CD4-positive, alpha-beta memory T cell (primary cell): ENCODE data around the gene ATP7A. TPM values are rescaled to one million over a fixed set of nuclear protein-coding genes. Genes with fewer than 3 reads are reported as not detected.

Source experiments
- CTCF ChIA-PET: fragments of 350-600 bp; sonication (Branson Sonifier 250); formaldehyde crosslinking; loops from one replicate; lab custom pipeline; 2021; ENCODE audit warnings: inconsistent platforms; ENCODE audit not compliant: partially characterized antibody; lab: Charles Lee
- POLR2A ChIA-PET: fragments of 350-600 bp; sonication (Branson Sonifier 250); formaldehyde crosslinking; loops from one replicate; lab custom pipeline; 2021; ENCODE audit not compliant: partially characterized antibody; lab: Charles Lee
- DNase-seq, 5 donors: peaks; one replicate each; pipeline versions ENCODE4 v3.0.0 to v3.0.0-alpha.2; 2020 to 2022; ENCODE audit warnings: mixed read lengths in 1 of 5
- H3K27ac ChIP-seq: one replicate; pipeline ENCODE4 v1.7.0; 2013; ENCODE audit warnings: low read depth, low read length
- H3K27me3 ChIP-seq: 2 replicates; pipeline ENCODE4 v1.7.0; 2013; ENCODE audit warnings: mild to moderate bottlenecking, low read length, moderate library complexity; ENCODE audit not compliant: insufficient read depth
- H3K36me3 ChIP-seq: 2 replicates; pipeline ENCODE4 v1.7.0; 2013; ENCODE audit warnings: mild to moderate bottlenecking, low read length, moderate library complexity; ENCODE audit not compliant: insufficient read depth
- H3K4me1 ChIP-seq: 2 replicates; pipeline ENCODE4 v1.7.0; 2013; ENCODE audit warnings: mild to moderate bottlenecking, low read length, moderate library complexity; ENCODE audit not compliant: insufficient read depth
- H3K4me3 ChIP-seq, 2 donors: one replicate each; pipeline ENCODE4 v1.7.0; 2013; ENCODE audit warnings: low read length in 2 of 2, mild to moderate bottlenecking in 1 of 2
- H3K9me3 ChIP-seq, 2 donors: one replicate each; pipeline ENCODE4 v1.7.0; 2013; ENCODE audit warnings: low read length in 2 of 2, control low read depth in 1 of 2; ENCODE audit not compliant: control insufficient read depth in 1 of 2
- H3K27ac Mint-ChIP-seq, 7 donors: one replicate each; pipeline ENCODE4 v1.8.0; 2020 to 2021; ENCODE audit warnings: mixed read lengths in 7 of 7, mild to moderate bottlenecking in 6 of 7, inconsistent platforms in 3 of 7, moderate library complexity in 3 of 7
- H3K27me3 Mint-ChIP-seq, 2 donors: one replicate each; pipeline ENCODE4 v1.8.0; 2020 to 2021; ENCODE audit warnings: mixed read lengths in 2 of 2
- H3K36me3 Mint-ChIP-seq, 2 donors: one replicate each; pipeline ENCODE4 v1.8.0; 2020 to 2021; ENCODE audit warnings: mixed read lengths in 2 of 2, inconsistent platforms in 1 of 2, mild to moderate bottlenecking in 1 of 2
- H3K4me1 Mint-ChIP-seq, 4 donors: one replicate each; pipeline ENCODE4 v1.8.0; 2020 to 2021; ENCODE audit warnings: mixed read lengths in 4 of 4, mild to moderate bottlenecking in 1 of 4
- H3K4me3 Mint-ChIP-seq, 8 donors: one replicate each; pipeline ENCODE4 v1.8.0; 2020 to 2021; ENCODE audit warnings: mixed read lengths in 8 of 8, mild to moderate bottlenecking in 7 of 8, moderate library complexity in 6 of 8, inconsistent platforms in 3 of 8
- H3K9me3 Mint-ChIP-seq, 8 donors: one replicate each; pipeline ENCODE4 v1.8.0; 2020 to 2021; ENCODE audit warnings: mixed read lengths in 8 of 8, mild to moderate bottlenecking in 5 of 8, inconsistent platforms in 3 of 8, moderate library complexity in 1 of 8
- intact Hi-C: fragments of 100-400 bp; cut with micrococcal nuclease; formaldehyde crosslinking; loops from one replicate; pipeline ENCODE4 v1.15.1; 2023
- polyA plus RNA-seq, 2 donors: library from polyadenylated mRNA; unstranded; fragments of 300-500 nt; fragmentation: Illumina TruSeq; gene quantifications; one replicate each; pipeline ENCODE4 v1.2.3, GENCODE V29; 2021
- total RNA-seq, 2 experiments: library from RNA; stranded (reverse); gene quantifications; one replicate each; pipeline ENCODE4 v1.2.3, GENCODE V29; 2021

Gene ATP7A
- total and polyA plus RNA-seq, 4 experiments from 2014 or later = 3.2 to 16.8 (median 10.9) TPM

- no peak overlapping the region for H3K4me3 ChIP-seq
- DNase-seq = no peak
- no peak overlapping the region for H3K27ac ChIP-seq
- peaks cover 3% of the 10 kb centered on the region for H3K4me1 ChIP-seq
- POLR2A ChIA-PET = no interaction called here
- Mint-ChIP-seq H3K4me1 (peaks cover 10 to 25% (median 16%) of the 10 kb centered on the region in 4 donors), H3K27ac (no peak overlapping the region), H3K4me3 (no peak overlapping the region), H3K36me3 (peaks cover 4% of the 10 kb centered on the region in 2 donors), H3K27me3 (no peaks in the 10 kb centered on the region), H3K9me3 (peaks cover 0 to 2% (median 0%) of the 10 kb centered on the region in 8 donors)
- H3K27me3 ChIP-seq = no peaks in the 10 kb centered on the region
- intact Hi-C loops = no loop called here
- no peaks in the 10 kb centered on the region for H3K9me3 ChIP-seq
- CTCF ChIA-PET = no interaction called here
- no peaks in the 10 kb centered on the region for H3K36me3 ChIP-seq
Measured at GRCh38 chrX:77953708-77954107, 43.2 kb downstream of the ATP7A start.

GRCh38 chrX:77960567-77960966 lies 50.1 kb downstream of the ATP7A start:
- peaks cover 4% of the 10 kb centered on the region in 2 donors for H3K36me3 Mint-ChIP-seq
- CTCF ChIA-PET = no interaction called here
- Histone ChIP-seq H3K4me1 (peaks cover 21% of the 10 kb centered on the region), H3K27ac (no peak overlapping the region), H3K36me3 (no peaks in the 10 kb centered on the region), H3K27me3 (no peaks in the 10 kb centered on the region), H3K4me3 (no peak overlapping the region), H3K9me3 (no peaks in the 10 kb centered on the region)
- peak overlapping the region in 4 of 8 donors; percentile 22 to 57 (median 44) for H3K4me3 Mint-ChIP-seq
- peaks cover 0 to 2% (median 0%) of the 10 kb centered on the region in 8 donors for H3K9me3 Mint-ChIP-seq
- H3K27ac Mint-ChIP-seq = peak overlapping the region in 4 of 7 donors; percentile 6 to 30 (median 8)
- no peak for DNase-seq
- POLR2A ChIA-PET = no interaction called here
- intact Hi-C loops = no loop called here
- no peaks in the 10 kb centered on the region for H3K27me3 Mint-ChIP-seq
- peaks cover 22 to 43% (median 28%) of the 10 kb centered on the region in 4 donors for H3K4me1 Mint-ChIP-seq

GRCh38 chrX:77961063-77961462 lies 50.6 kb downstream of the ATP7A start:
- Histone ChIP-seq H3K27ac (no peak overlapping the region), H3K4me1 (peaks cover 21% of the 10 kb centered on the region), H3K36me3 (no peaks in the 10 kb centered on the region), H3K9me3 (no peaks in the 10 kb centered on the region), H3K27me3 (no peaks in the 10 kb centered on the region), H3K4me3 (no peak overlapping the region)
- POLR2A ChIA-PET = no interaction called here
- CTCF ChIA-PET = no interaction called here
- peaks cover 0 to 1% (median 0%) of the 10 kb centered on the region in 8 donors for H3K9me3 Mint-ChIP-seq
- DNase-seq = no peak
- H3K4me1 Mint-ChIP-seq = peaks cover 21 to 40% (median 26%) of the 10 kb centered on the region in 4 donors
- H3K27ac Mint-ChIP-seq = peak overlapping the region in 6 of 7 donors; percentile 6 to 30 (median 11)
- intact Hi-C loops = no loop called here
- peaks cover 4 to 8% of the 10 kb centered on the region in 2 donors for H3K36me3 Mint-ChIP-seq
- no peaks in the 10 kb centered on the region for H3K27me3 Mint-ChIP-seq
- H3K4me3 Mint-ChIP-seq = peak overlapping the region in 6 of 8 donors; percentile 3 to 57 (median 28)

GRCh38 chrX:77962068-77962902 lies 51.8 kb downstream of the ATP7A start:
- POLR2A ChIA-PET = interaction anchor here (0.8 to 1.4 kb wide), 3 partner anchors 52 to 67 kb away, joined by 3 to 5 read pairs (median 4); partner anchors contain the start of genes ATP7A and MAGT1
- H3K27ac ChIP-seq = peak overlapping the region; percentile 9

GRCh38 chrX:77966361-77966760 lies 55.9 kb downstream of the ATP7A start:
- Mint-ChIP-seq H3K9me3 (peaks cover 0 to 1% (median 0%) of the 10 kb centered on the region in 8 donors), H3K4me1 (peaks cover 10 to 21% (median 17%) of the 10 kb centered on the region in 4 donors), H3K27me3 (no peaks in the 10 kb centered on the region), H3K36me3 (peaks cover 5% of the 10 kb centered on the region in 2 donors), H3K27ac (no peak overlapping the region), H3K4me3 (no peak overlapping the region)
- H3K4me1 ChIP-seq = peaks cover 13% of the 10 kb centered on the region
- intact Hi-C loops = no loop called here
- H3K27ac ChIP-seq = no peak overlapping the region
- no peaks in the 10 kb centered on the region for H3K27me3 ChIP-seq
- H3K9me3 ChIP-seq = no peaks in the 10 kb centered on the region
- H3K4me3 ChIP-seq = no peak overlapping the region
- ChIA-PET POLR2A (no interaction called here), CTCF (no interaction called here)
- DNase-seq = no peak
- no peaks in the 10 kb centered on the region for H3K36me3 ChIP-seq

More at GRCh38 chrX:77962068-77962902, 51.8 kb downstream of the ATP7A start:
- Histone ChIP-seq H3K4me3 (no peak overlapping the region), H3K9me3 (no peaks in the 10 kb centered on the region), H3K36me3 (no peaks in the 10 kb centered on the region), H3K4me1 (peaks cover 21% of the 10 kb centered on the region), H3K27me3 (no peaks in the 10 kb centered on the region)
- CTCF ChIA-PET = interaction anchor here (1.0 to 1.2 kb wide), 2 partner anchors 44 to 63 kb away, joined by 3 read pairs; no protein-coding TSS in a partner anchor
- peak overlapping the region; percentile 63 to 88 (median 80) for H3K4me3 Mint-ChIP-seq
- no peaks in the 10 kb centered on the region for H3K27me3 Mint-ChIP-seq
- peak in 4 of 5 donors; percentile 17 to 33 (median 24) for DNase-seq
- peaks cover 4 to 6% of the 10 kb centered on the region in 2 donors for H3K36me3 Mint-ChIP-seq
- peaks cover 0 to 1% (median 0%) of the 10 kb centered on the region in 8 donors for H3K9me3 Mint-ChIP-seq
- H3K27ac Mint-ChIP-seq = peak overlapping the region; percentile 51 to 93 (median 82)
- H3K4me1 Mint-ChIP-seq = peaks cover 23 to 43% (median 30%) of the 10 kb centered on the region in 4 donors
- intact Hi-C loops = loop anchor here (2.0 kb wide), 1 partner anchor 51 kb away; the partner anchor contains the start of gene ATP7A

- Mint-ChIP-seq H3K4me3 (peak overlapping the region in 2 of 8 donors; percentile 40 to 43), H3K9me3 (no peaks in the 10 kb centered on the region), H3K27ac (peak overlapping the region in 1 of 7 donors; percentile 22), H3K27me3 (no peaks in the 10 kb centered on the region), H3K4me1 (peaks cover 5 to 12% (median 8%) of the 10 kb centered on the region in 4 donors), H3K36me3 (peaks cover 7 to 8% of the 10 kb centered on the region in 2 donors)
- intact Hi-C loops = no loop called here
- CTCF ChIA-PET = no interaction called here
- POLR2A ChIA-PET = no interaction called here
- Histone ChIP-seq H3K36me3 (no peaks in the 10 kb centered on the region), H3K27me3 (no peaks in the 10 kb centered on the region), H3K4me3 (no peak overlapping the region), H3K9me3 (no peaks in the 10 kb centered on the region), H3K27ac (no peak overlapping the region), H3K4me1 (peaks cover 6% of the 10 kb centered on the region)
- DNase-seq = no peak
Measured at GRCh38 chrX:77967631-77968030, 57.1 kb downstream of the ATP7A start.

- H3K27me3 Mint-ChIP-seq = no peaks in the 10 kb centered on the region
- no peaks in the 10 kb centered on the region for H3K9me3 Mint-ChIP-seq
- Histone ChIP-seq H3K36me3 (no peaks in the 10 kb centered on the region), H3K4me1 (no peaks in the 10 kb centered on the region), H3K27me3 (no peaks in the 10 kb centered on the region), H3K9me3 (no peaks in the 10 kb centered on the region), H3K4me3 (no peak within 1 kb of the TSS), H3K27ac (no peak within 1 kb of the TSS)
- intact Hi-C loops = no loop called here
- H3K36me3 Mint-ChIP-seq = peaks cover 7 to 12% of the 10 kb centered on the region in 2 donors
- DNase-seq = no peak
- ChIA-PET POLR2A (no interaction called here), CTCF (no interaction called here)
- H3K27ac Mint-ChIP-seq = no peak within 1 kb of the TSS
- H3K4me1 Mint-ChIP-seq = peaks cover 4 to 12% (median 7%) of the 10 kb centered on the region in 4 donors
- no peak within 1 kb of the TSS for H3K4me3 Mint-ChIP-seq
Measured at GRCh38 chrX:77969538-77969937, 59.0 kb downstream of the ATP7A start, which contains the start of gene PGAM4. Gene PGAM4 (minus strand): TSS chrX:77969638. CDS start chrX:77969638, 0 bp downstream.
